Peyer's patch (tissue), 4 donors: ENCODE results near the gene HDAC11. TPM values are rescaled to one million over a fixed set of nuclear protein-coding genes. Genes with fewer than 3 reads are reported as not detected.
A peak's percentile ranks its signal among the peaks of the same experiment; 100 is the strongest.

Experiments used
- DNase-seq, 3 donors: peaks; one replicate each; pipeline ENCODE4 v3.0.0-alpha.2; 2017 to 2019
- H3K27ac ChIP-seq, 4 donors: fragments of 200-600 bp; sonication (generic); one replicate each; pipeline ENCODE4 v1.5.1; 2016 to 2019
- H3K27me3 ChIP-seq, 2 donors: fragments of 200-600 bp; sonication (generic); one replicate each; pipeline ENCODE4 v1.5.1; 2019
- H3K36me3 ChIP-seq, 3 donors: fragments of 200-600 bp; sonication (generic); one replicate each; pipeline ENCODE4 v1.5.1; 2016 to 2019
- H3K4me1 ChIP-seq, 4 donors: fragments of 200-600 bp; sonication (generic); one replicate each; pipeline ENCODE4 v1.5.1; 2016 to 2019
- H3K4me3 ChIP-seq, 4 donors: fragments of 200-600 bp; sonication (generic); 1 replicate in 3 of 4; 2 replicates in 1 of 4; pipeline ENCODE4 v1.5.1; 2016 to 2019; ENCODE audit warnings: mild to moderate bottlenecking in 1 of 4
- H3K9me3 ChIP-seq, 4 donors: fragments of 200-600 bp; sonication (generic); one replicate each; pipeline ENCODE4 v1.5.1; 2016 to 2019; ENCODE audit warnings: mild to moderate bottlenecking in 1 of 4
- POLR2A ChIP-seq, 2 donors: fragments of 450-650 bp; IDR thresholded peaks; one replicate each; pipeline ENCODE4 v1.5.1; 2017; ENCODE audit warnings: antibody characterized with exemption in 2 of 2, mild to moderate bottlenecking in 2 of 2, moderate library complexity in 2 of 2
- small RNA-seq, 2 donors: library from RNA; depleted of rRNA; stranded (forward); fragments of <200 nt; gene quantifications; one replicate each; pipeline ENCODE3, GENCODE V24; 2016
- total RNA-seq, 4 donors: library from RNA; depleted of rRNA; stranded (reverse); fragments of >200 nt; gene quantifications; one replicate each; pipeline ENCODE4 v1.1.0, GENCODE V29; 2016
- TF ChIP-seq, protein P1 (sequence below), 6 experiments: fragments of 450-650 bp in 4 of 6; fragments of 200-600 bp in 2 of 6; sonication (generic) in 1 of 6; IDR thresholded peaks; one replicate each; pipeline ENCODE4 v1.5.1; 2017 to 2019; ENCODE audit warnings: antibody characterized with exemption in 6 of 6, mild to moderate bottlenecking in 3 of 6, moderate library complexity in 1 of 6

HDAC11 gene
- total RNA-seq, 4 donors from 2014 or later: 17.7 to 28.5 (median 21.3) TPM

DNA sequence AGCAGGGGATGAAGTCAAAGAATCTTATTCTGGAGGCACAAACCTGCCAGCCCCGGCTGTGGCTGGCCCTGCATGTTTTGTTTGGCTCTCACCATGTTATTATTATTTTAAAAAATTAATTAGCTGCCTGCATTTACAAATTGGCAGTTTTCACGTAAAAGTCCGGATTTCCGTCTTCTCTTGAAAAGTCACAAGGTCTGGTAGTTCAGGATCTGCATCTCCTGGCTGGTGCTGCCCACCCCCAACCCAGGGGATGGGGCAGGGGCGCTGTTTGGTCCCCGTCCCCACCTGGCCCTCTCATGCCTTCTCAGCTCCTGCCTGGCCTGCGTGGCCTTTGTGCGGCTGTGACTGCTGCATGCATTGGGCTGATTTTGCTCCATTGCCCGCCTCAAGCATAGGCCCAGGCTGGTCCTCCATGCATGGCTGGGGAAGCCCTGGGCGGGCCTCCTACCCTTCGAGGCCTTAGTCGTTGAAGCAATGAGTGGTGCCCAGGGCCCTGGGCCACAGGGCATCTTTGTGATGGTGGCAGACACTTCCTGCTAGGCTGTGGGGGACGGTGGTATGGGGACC lies 70.8 kb downstream of the HDAC11 start:
- H3K9me3 ChIP-seq: no peaks in the 10 kb centered on the region
- TF ChIP-seq, protein P1, sequence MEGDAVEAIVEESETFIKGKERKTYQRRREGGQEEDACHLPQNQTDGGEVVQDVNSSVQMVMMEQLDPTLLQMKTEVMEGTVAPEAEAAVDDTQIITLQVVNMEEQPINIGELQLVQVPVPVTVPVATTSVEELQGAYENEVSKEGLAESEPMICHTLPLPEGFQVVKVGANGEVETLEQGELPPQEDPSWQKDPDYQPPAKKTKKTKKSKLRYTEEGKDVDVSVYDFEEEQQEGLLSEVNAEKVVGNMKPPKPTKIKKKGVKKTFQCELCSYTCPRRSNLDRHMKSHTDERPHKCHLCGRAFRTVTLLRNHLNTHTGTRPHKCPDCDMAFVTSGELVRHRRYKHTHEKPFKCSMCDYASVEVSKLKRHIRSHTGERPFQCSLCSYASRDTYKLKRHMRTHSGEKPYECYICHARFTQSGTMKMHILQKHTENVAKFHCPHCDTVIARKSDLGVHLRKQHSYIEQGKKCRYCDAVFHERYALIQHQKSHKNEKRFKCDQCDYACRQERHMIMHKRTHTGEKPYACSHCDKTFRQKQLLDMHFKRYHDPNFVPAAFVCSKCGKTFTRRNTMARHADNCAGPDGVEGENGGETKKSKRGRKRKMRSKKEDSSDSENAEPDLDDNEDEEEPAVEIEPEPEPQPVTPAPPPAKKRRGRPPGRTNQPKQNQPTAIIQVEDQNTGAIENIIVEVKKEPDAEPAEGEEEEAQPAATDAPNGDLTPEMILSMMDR (IDR thresholded peaks at IDR 0.05): no peak
- TF ChIP-seq POLR2A (IDR thresholded peaks at IDR 0.05): no peak
- no peak overlapping the region for H3K27ac ChIP-seq
- H3K36me3 ChIP-seq: no peaks in the 10 kb centered on the region
- H3K27me3 ChIP-seq: no peaks in the 10 kb centered on the region
- DNase-seq: no peak
- H3K4me3 ChIP-seq: no peak overlapping the region
- no peaks in the 10 kb centered on the region for H3K4me1 ChIP-seq

DNA sequence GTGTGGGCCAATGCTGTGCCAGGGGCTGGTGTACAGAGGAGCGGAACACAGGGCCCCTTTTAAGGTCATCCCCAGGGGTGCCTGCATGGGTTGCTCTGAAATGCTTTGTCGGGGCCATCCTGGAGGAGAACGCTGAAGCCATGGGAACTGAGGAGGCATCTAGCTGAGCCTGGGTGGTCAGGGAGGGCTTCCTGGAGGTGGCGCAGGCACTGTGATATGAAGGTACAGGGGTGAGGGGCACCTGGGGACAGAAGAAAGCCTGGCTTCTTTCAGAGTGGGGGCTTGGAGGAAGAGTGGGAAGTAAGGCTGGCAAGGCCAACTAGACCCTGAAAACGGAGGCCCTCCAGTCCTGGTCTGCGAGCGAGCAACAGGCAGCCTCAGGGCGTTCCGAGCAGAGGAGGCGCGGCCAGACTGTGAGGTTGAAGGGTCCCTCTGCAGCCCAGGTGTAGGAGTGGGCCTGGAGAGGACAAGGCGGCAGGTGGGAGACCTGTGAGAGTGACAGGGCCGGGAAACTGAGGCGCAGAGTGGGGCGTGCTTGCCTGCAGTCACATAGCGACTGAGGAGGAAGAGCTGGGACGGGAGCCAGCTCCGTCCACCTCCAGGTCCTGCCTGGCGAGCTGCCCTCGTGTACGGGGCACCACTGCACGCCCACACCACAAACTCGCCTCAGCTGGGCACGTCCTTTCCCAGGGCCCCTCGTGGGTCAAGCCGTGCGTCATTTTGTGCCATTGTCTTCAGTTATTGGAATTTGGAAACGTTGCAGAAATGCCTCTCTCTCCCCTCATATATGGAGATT lies 72.9 kb downstream of the HDAC11 start:
- H3K4me3 ChIP-seq: no peak overlapping the region
- no peaks in the 10 kb centered on the region for H3K4me1 ChIP-seq
- no peaks in the 10 kb centered on the region for H3K27me3 ChIP-seq
- TF ChIP-seq, protein P1 (IDR thresholded peaks at IDR 0.05): no peak
- TF ChIP-seq POLR2A (IDR thresholded peaks at IDR 0.05): no peak
- DNase-seq: no peak
- H3K27ac ChIP-seq: no peak overlapping the region
- H3K9me3 ChIP-seq: no peaks in the 10 kb centered on the region
- H3K36me3 ChIP-seq: no peaks in the 10 kb centered on the region

DNA sequence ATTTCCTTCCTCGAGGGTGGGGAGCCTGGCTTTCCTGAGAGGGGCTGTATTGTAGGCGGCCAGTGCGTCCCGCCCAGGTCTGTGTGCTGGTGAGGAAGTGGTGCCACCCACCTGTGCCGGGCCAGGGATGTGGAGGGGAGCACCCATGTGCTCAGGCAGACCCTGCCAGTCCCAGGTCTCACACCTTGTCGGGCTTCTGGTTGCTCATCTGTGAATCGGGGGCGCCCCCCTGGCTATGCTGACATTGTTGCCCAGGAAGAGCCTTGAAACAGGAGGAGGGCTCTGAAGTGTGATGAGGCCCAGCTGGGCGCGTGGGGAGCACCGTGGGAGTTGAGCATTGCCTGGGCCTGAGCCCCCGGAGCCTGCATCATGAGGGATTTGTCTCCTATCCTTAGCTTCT lies 73.6 kb downstream of the HDAC11 start:
- Histone ChIP-seq H3K27ac (no peak overlapping the region), H3K36me3 (no peaks in the 10 kb centered on the region), H3K27me3 (no peaks in the 10 kb centered on the region), H3K4me3 (no peak overlapping the region), H3K4me1 (no peaks in the 10 kb centered on the region), H3K9me3 (no peaks in the 10 kb centered on the region)
- TF ChIP-seq POLR2A (IDR thresholded peaks at IDR 0.05): no peak
- TF ChIP-seq, protein P1 (IDR thresholded peaks at IDR 0.05): no peak
- peak in 2 of 3 donors; percentile 17 to 49 for DNase-seq

DNA sequence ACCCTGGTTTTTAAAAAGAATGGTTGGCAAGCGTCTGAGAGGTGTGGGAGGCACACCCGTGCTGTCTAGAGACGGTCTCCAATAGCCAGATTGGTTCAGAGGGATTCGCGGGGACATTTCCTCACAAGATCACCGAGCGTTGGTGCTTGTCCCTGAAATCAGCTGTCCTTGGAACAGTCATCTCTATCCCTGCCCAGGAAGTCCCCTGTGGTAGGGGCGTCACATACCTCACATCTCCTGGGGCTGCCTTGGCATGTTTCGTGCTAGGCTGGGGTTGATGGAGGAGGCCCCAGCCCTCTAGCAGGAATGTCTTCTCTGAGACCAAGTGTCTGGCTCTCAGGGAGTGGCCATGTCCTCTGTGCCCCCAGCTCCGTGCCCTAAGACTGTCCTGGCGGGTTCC lies 75.6 kb downstream of the HDAC11 start:
- TF ChIP-seq POLR2A (IDR thresholded peaks at IDR 0.05): no peak
- TF ChIP-seq, protein P1 (IDR thresholded peaks at IDR 0.05): no peak
- H3K4me1 ChIP-seq: no peaks in the 10 kb centered on the region
- no peaks in the 10 kb centered on the region for H3K9me3 ChIP-seq
- H3K4me3 ChIP-seq: no peak overlapping the region
- no peaks in the 10 kb centered on the region for H3K27me3 ChIP-seq
- no peak overlapping the region for H3K27ac ChIP-seq
- no peaks in the 10 kb centered on the region for H3K36me3 ChIP-seq
- no peak for DNase-seq

Small RNAs within 50 kb of the gene (small RNA-seq; reads per million reads assigned to genes)
- gene AC027124.2: 0 reads per million in 2 donors

Other genes with a start within 250 kb of the HDAC11 start
- 10 to 100 TPM; 11.6 to 81.7 (median 29.8) TPM for gene NUP210, start 60.0 kb upstream of the HDAC11 start, total RNA-seq
- gene FBLN2, start 68.8 kb downstream of the HDAC11 start, total RNA-seq: 10 to 100 TPM; 20.6 to 51.2 (median 32.8) TPM